ENCODE data around the gene TRAF7.

TRAF7 gene

GRCh38 chr16:2177101-2177500 is 21.5 kb downstream of the TRAF7 start:
- Histone ChIP-seq H3K4me3 (ENCODE audit: low read depth in 1 of 2, low read length in 2 of 2) (no peak overlapping the region), H3K4me1 (ENCODE audit: insufficient read depth, low read length) (no peaks in the 10 kb centered on the region), H3K27ac (ENCODE audit: low read length) (no peak overlapping the region), H3K9ac (ENCODE audit: low read depth, low read length) (no peak overlapping the region), H3K27me3 (ENCODE audit: insufficient read depth, low read length, poor library complexity) (no peaks in the 10 kb centered on the region), H3K79me2 (ENCODE audit: insufficient read depth, low read length) (no peaks in the 10 kb centered on the region), H3K9me3 (ENCODE audit: insufficient read depth, low read length, severe bottlenecking) (no peaks in the 10 kb centered on the region), H3K36me3 (ENCODE audit: insufficient read depth, low read length) (peaks cover 53% of the 10 kb centered on the region), H4K20me1 (ENCODE audit: insufficient read depth, low read length) (peaks cover 4% of the 10 kb centered on the region; the same call in 1 of the 2 replicates), H3K4me2 (ENCODE audit: insufficient read depth, low read length) (no peak overlapping the region), H2AFZ (ENCODE audit: low read depth, low read length) (no peak overlapping the region)
- DNase-seq (no peak), ATAC-seq (ENCODE audit: insufficient read depth, low read depth) (no peak)
- no peak for TF ChIP-seq EZH2 (IDR thresholded peaks at IDR 0.05; ENCODE audit: borderline replicate concordance, low read depth, low read length, severe bottlenecking)
- TF ChIP-seq, protein P1, sequence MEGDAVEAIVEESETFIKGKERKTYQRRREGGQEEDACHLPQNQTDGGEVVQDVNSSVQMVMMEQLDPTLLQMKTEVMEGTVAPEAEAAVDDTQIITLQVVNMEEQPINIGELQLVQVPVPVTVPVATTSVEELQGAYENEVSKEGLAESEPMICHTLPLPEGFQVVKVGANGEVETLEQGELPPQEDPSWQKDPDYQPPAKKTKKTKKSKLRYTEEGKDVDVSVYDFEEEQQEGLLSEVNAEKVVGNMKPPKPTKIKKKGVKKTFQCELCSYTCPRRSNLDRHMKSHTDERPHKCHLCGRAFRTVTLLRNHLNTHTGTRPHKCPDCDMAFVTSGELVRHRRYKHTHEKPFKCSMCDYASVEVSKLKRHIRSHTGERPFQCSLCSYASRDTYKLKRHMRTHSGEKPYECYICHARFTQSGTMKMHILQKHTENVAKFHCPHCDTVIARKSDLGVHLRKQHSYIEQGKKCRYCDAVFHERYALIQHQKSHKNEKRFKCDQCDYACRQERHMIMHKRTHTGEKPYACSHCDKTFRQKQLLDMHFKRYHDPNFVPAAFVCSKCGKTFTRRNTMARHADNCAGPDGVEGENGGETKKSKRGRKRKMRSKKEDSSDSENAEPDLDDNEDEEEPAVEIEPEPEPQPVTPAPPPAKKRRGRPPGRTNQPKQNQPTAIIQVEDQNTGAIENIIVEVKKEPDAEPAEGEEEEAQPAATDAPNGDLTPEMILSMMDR (IDR thresholded peaks at IDR 0.05; ENCODE audit: borderline replicate concordance, extremely low read depth, low read length, poor library complexity, severe bottlenecking): no peak

DNA sequence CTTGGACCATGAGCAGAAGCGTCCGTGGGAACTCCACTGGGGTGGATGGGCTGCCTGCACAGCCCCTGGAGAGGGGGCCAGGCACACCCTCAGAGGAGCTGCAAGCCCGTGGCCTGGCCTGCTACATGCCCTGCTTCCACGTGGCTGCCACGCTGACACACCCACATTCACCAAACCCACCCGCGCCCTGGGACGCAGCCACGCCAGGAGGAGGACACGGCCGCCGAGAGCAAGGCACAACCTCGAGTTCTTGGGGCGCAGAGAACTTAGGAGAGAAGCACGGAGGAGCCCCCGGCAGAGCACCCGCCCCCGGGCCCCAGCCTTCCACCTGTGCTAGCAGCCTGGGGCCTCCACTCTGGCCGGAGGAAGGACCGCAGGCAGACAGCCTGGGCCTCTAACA is 22.0 kb downstream of the TRAF7 start:
- H3K4me1 ChIP-seq (ENCODE audit: insufficient read depth, low read length): no peaks in the 10 kb centered on the region

DNA sequence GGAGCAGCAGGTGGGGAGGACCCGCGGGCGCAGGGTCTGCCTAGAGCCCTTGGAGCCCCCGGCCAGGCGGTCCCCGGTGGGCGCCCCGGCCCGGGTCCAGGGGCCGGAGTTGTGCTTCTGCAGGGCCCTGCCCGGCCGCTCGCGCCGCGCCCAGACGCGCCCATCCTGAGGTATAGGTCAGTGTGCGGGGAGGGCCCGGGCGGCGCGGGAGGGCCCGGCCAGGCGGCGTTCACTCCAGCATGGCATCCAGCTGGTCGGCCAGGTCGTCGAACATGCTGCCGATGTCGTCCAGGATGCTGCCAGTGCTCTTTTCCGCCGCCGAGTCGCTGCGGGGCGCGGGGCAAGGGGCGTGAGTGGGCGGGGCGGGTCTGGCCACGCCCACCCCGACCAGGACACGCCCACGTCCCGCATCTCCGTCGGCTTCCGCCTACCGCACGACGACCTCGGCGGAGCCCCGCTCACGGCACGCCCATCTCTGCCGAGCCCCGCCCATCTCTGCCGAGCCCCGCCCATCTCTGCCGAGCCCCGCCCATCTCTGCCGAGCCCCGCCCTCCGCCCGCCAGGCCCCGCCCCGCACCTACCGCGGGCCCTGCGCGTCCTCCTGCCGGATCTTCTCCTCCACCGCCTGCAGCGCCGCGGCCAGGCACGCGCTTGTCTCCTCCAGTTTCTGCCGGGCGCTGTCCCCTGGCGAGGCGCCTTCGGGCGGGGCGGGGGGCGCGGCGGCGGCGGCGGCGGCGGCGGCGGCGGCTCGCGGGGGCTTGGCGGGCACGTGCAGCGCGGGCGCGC is 22.9 kb downstream of the TRAF7 start:
- ATAC-seq (ENCODE audit: insufficient read depth, low read depth): peak; percentile 16; the same call in 2 of the 3 replicates
- Histone ChIP-seq H4K20me1 (ENCODE audit: insufficient read depth, low read length) (peaks cover 4% of the 10 kb centered on the region; the same call in 1 of the 2 replicates), H3K9ac (ENCODE audit: low read depth, low read length) (no peak overlapping the region), H3K9me3 (ENCODE audit: insufficient read depth, low read length, severe bottlenecking) (no peaks in the 10 kb centered on the region), H3K4me1 (ENCODE audit: insufficient read depth, low read length) (no peaks in the 10 kb centered on the region), H3K79me2 (ENCODE audit: insufficient read depth, low read length) (no peaks in the 10 kb centered on the region), H3K27ac (ENCODE audit: low read length) (no peak overlapping the region), H3K4me2 (ENCODE audit: insufficient read depth, low read length) (no peak overlapping the region), H2AFZ (ENCODE audit: low read depth, low read length) (no peak overlapping the region), H3K4me3 (ENCODE audit: low read depth in 1 of 2, low read length in 2 of 2) (no peak overlapping the region), H3K27me3 (ENCODE audit: insufficient read depth, low read length, poor library complexity) (no peaks in the 10 kb centered on the region), H3K36me3 (ENCODE audit: insufficient read depth, low read length) (peaks cover 41% of the 10 kb centered on the region)
- TF ChIP-seq, protein P1 (IDR thresholded peaks at IDR 0.05; ENCODE audit: borderline replicate concordance, extremely low read depth, low read length, poor library complexity, severe bottlenecking): no peak
- no peak for TF ChIP-seq EZH2 (IDR thresholded peaks at IDR 0.05; ENCODE audit: borderline replicate concordance, low read depth, low read length, severe bottlenecking)
- no peak for DNase-seq

More for the DNA sequence above, 22.0 kb downstream of the TRAF7 start:
- DNase-seq (no peak), ATAC-seq (ENCODE audit: insufficient read depth, low read depth) (no peak)
- Histone ChIP-seq H3K4me2 (ENCODE audit: insufficient read depth, low read length) (no peak overlapping the region), H3K27ac (ENCODE audit: low read length) (no peak overlapping the region), H3K4me3 (ENCODE audit: low read depth in 1 of 2, low read length in 2 of 2) (no peak overlapping the region), H3K9me3 (ENCODE audit: insufficient read depth, low read length, severe bottlenecking) (no peaks in the 10 kb centered on the region), H2AFZ (ENCODE audit: low read depth, low read length) (no peak overlapping the region), H4K20me1 (ENCODE audit: insufficient read depth, low read length) (peaks cover 4% of the 10 kb centered on the region; the same call in 1 of the 2 replicates), H3K27me3 (ENCODE audit: insufficient read depth, low read length, poor library complexity) (no peaks in the 10 kb centered on the region), H3K79me2 (ENCODE audit: insufficient read depth, low read length) (no peaks in the 10 kb centered on the region), H3K9ac (ENCODE audit: low read depth, low read length) (no peak overlapping the region), H3K36me3 (ENCODE audit: insufficient read depth, low read length) (peaks cover 50% of the 10 kb centered on the region)
- TF ChIP-seq EZH2 (IDR thresholded peaks at IDR 0.05; ENCODE audit: borderline replicate concordance, low read depth, low read length, severe bottlenecking): no peak
- TF ChIP-seq, protein P1 (IDR thresholded peaks at IDR 0.05; ENCODE audit: borderline replicate concordance, extremely low read depth, low read length, poor library complexity, severe bottlenecking): no peak

Measured in DND-41 (cell line).